ENCODE measurements around the gene ING3.
"Not testable (repeated sequence)": the region's sequence is repeated elsewhere in the genome, so short reads cannot be mapped to it uniquely, and the experiment has no call there.

ING3 gene

DNA sequence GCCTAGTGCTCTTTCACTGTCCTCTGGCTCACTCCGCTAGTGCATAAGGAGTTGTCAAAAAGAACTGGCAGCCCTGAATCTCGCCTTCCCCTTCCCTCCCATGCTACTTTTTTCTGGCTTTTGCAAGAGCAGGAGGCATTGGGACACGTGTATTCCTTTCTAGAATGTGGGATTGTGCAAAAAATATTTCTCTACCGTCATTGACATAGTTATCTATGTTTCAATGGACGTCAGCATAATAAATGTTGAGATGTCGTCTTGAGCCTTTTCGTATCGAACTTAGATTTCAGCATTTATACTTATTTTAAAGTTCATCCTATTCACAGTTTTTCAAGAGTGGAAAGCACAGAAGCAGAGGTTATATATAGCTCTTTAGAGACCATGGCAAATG lies 727 bp downstream of the ING3 start:
- no peak for DNase-seq (ENCODE audit: low spot score)

DNA sequence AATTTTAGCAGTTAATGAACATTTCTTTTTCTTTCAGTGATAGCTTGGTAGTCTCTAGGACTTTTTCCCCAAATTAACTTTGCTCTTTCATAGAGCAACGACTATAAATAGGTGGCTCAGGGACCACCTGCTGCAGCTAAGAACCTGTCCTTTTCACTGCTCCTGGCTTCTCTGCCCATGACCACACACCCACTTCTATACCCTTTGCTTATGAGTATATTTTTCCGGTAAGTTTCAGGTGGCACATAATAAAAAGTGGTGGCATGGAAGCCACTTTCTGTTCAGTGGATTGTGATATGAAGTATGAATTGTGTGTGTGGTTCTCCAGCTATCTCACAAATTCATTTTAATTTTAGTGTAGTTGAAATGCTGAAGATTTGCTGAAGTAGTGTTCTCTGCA lies 1.2 kb downstream of the ING3 start:
- DNase-seq (ENCODE audit: low spot score), result no peak

DNA sequence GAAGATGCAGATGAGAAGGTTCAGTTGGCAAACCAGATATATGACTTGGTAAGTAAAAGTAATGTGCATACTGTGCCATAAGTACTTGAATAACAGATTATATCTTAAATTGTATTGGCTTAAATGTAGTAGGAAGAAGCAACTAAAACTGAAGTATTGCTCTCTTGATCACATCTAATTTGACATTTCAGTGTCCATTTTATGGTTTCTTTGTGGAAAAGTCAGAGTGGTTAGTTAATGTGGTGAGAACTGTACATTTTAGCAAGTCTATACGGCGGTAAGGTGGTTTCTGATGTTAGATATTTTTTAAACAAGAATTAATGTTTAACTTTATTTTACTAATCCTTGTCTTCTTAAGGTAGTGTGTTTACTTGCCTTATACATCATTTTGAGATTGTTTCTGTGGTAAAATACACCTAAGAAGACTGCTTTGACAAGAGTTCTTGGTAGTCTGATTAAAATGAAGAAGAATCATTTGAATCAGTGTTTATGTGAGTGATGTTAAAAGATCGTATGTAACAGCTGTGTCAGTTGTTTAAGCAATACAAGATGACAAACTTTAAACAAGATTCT lies 5.1 kb downstream of the ING3 start:
- DNase-seq (ENCODE audit: low spot score), result no peak

DNA sequence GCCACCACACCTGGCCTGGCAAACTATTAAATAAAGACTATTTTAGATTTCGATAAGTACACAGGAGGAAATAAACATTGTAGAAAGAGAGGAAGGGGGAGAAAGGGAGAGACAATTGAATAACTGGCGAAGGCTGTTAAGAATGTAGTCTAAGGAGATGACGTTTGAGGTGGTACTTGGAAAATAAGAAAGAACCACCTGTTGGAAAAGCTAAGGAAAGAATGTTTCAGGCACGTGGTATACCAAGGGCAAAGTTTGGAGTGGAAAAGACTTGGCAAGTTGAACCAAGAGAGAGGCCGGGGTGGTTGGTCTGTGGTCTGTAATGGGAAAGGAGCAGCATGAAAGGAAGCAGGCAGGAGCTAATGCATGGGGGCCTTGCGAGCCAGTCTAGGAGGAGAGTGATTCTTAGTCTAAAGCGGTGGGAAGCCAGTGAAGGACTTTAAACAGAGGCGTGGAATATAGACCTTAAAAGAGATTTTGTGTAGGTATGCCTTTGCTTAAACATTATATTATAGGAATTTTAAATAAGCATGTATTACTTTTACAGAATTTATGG lies 9.4 kb downstream of the ING3 start:
- no peak for DNase-seq (ENCODE audit: low spot score)

DNA sequence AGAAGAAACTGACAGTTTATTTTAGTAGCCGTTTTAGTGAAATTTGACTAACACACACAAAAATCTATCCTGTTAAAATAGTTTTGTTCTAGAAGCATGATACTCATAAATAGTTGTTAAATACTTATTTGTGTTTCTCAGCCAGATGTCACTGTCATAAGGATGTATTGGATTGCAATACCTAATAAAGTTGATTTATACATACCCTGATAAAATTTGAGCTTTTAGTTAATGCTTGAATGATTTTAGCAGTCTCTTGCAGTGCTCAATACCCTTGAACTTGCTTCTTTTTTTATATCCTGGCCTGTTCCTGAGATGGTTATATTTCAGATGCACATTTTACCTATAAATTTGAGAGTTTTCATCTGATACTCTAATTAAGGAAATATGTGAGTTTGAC lies 10.1 kb downstream of the ING3 start:
- DNase-seq (ENCODE audit: low spot score), result no peak

DNA sequence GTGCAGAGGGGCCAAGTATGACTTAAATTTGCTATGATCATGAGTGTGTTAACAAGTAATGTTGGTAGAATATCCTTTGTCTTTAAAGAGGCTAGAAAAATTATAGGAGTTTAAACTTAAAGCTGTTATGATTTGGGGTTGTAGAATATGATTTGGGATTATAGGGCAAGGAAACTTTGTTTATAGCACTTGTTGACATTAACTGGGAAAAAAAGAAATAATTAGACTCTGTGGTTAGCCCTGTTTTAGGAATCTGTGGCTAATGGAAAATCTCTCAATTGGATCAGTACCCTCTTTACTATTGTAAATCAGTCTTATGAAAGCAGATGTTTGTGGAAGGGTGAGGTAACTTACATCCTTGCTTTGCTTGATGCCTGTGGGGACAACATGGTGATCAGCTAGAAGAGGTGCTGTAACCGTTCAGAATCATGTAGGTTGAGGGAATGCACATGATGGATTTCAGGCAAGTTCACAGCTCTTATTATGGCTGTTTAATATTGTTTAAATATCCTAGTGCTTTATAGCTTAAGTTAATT lies 11.1 kb downstream of the ING3 start:
- no peak for DNase-seq (ENCODE audit: low spot score)

DNA sequence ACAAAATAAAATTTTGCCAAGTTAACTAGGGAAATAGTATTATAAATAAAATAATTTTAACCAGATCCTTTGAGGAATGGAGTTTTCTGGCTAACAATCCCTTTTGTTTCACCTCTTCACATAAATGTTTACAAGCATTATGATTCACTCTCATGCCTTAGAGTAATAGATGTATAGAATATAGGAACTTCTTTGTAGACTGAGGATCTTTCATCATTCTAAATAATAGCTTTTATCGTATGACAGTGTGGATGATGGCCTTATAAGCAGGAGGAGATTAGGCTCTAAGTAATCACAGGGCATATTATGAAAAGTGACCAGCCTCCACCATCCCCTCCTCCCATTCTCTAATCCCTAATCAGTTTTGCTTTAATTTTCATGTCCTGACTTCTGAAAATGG lies 13.5 kb downstream of the ING3 start:
- DNase-seq (ENCODE audit: low spot score), result no peak

DNA sequence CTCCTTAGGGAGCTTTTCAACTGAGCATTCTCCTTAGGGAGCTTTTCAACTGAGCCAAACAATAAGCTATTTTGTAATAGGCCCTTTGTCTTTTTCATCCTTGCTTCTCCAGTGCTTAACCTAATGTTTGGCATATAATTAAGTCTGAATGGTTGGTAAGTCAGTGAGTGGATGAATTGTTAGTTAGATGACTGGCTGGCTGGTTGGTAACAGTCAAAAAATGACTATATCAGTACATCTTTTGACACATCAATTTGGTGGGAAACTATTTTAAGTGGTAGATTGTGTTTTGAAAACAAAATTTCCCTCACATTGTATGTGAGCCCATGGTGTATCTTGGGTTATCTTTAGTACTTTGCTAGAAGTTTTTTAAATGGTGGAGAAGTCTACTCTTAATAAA lies 16.4 kb downstream of the ING3 start:
- DNase-seq (ENCODE audit: low spot score), result no peak

DNA sequence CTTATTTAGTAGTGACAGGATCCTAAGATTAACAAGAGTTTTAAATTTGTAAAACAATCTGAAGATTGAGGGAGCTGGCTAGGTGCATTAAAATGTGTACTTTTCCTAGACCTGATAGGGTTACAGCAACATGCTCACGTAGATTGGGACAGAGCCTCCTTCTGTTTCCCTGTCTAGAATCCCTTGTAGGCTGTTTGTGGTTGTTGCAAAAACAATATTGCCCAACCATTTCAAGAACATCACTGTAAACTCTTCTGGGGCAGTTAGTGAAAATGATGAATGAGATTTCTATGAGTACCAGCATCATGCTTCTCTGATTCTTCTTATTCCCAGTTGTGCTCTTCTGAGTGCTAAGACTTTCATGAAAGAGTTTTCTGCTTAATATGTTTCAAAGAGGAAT lies 23.3 kb downstream of the ING3 start:
- no peak for DNase-seq (ENCODE audit: low spot score)

DNA sequence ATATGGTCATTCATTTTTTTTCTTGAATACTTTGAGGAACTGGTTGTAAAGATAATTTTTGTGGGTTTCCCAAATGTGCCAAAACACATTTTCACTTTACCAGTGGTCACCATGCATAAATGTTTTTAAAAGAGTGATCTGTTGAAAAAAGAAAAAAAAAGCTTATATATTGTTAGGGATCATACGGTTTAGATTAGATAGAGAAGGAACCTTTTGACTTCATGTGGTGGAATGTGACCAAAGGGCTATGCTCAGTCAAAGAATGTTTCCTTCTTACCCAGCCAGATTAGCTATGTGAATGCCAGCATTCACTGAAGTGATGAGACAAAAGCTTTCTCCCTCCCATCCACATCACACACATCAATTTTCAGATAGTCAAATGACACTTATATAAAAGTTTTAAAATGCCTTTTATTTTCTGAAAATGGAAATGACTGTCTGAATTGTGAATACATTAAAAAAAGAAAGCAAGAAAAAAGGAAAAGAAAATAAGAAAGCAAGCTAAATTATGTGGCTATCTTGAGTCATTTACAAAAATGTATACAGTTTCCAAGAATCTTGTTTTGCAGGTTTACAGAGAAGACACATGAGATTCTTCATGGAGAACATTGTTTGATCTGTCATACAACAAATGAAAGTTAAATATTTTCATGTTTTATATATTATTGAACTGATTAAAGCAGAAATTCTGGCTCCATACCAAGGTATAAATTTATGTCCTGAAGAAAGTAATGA lies 29.4 kb downstream of the ING3 start:
- no peak for DNase-seq (ENCODE audit: low spot score)

DNA sequence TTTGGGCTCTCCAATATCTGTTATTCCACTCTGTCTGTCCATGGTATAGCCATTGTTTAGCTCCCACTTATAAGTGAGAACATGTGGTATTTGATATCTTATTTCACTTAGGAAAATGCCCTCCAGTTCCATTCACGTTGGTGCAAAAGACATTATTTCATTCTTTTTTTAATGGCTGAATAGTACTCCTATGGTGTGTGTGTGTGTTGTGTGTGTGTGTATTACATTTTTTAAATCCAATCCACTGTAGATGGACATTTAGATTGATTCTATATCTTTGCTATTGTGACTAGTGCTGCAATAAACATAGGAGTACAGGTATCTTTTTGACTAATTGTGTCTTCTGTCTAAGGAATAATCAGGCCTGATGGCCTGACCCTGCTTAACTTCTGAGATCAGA lies 30.5 kb downstream of the ING3 start:
- DNase-seq (ENCODE audit: low spot score), result no peak

DNA sequence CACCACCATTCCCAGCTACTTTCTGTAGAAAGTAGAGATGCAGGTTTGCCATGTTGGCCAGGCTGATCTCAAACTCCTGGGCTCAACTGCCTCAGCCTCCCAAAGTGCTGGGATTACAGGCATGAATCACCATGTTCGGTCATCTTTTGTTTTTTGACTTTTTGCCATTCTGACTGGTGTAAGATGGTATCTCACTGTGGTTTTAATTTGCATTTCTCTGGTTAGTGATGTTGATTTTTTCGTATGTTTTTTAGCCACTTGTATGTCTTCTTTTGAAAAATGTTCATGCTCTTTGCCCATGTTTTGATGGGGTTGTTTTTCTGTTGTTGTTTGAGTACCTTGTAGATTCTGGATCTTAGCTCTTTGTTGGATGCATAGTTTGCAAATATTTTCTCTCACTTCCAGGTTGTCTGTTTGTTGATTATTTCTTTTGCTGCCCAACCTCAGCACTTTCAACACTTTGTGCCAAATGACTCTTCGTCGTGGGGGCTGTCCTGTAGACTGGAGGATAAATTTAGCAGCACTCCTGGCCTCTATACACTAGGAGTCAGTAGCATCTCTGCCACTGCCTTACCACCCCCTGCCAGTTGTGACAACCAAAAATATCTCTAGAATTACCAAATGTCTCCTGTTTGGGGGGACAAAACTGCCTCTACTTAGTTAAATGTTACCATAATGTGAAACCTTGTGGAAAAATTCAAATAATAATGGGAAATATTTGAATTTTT lies 31.5 kb downstream of the ING3 start:
- DNase-seq (ENCODE audit: low spot score), result no peak

DNA sequence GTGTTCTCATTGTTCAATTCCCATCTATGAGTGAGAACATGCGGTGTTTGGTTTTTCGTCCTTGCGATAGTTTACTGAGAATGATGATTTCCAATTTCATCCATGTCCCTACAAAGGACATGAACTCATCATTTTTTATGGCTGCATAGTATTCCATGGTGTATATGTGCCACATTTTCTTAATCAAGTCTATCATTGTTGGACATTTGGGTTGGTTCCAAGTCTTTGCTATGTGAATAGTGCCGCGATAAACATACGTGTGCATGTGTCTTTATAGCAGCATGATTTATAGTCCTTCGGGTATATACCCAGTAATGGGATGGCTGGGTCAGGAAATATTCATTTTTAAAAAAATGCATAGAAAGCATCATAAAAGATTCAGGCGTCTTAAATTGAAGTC lies 33.0 kb downstream of the ING3 start:
- not testable (repeated sequence) for DNase-seq (ENCODE audit: low spot score)

DNA sequence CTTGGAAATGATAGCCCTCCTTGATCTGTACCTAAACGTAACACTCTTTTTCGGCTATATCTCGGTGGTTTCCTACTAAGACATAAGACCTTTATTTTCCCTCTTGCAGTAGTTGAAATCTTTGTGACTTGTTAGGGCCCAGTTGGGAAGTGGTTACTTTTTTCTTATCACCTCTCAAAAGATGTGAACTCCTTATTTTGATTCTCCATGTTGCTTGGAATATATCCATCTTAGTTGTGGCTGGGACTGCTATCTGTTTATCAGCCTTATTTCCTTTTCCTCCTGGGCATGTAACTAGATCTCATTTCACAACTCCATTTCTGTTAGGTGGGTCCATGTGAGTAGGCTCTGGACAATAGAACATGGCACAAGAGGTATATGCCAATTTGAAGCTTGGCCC lies 33.8 kb downstream of the ING3 start:
- DNase-seq (ENCODE audit: low spot score), result no peak

DNA sequence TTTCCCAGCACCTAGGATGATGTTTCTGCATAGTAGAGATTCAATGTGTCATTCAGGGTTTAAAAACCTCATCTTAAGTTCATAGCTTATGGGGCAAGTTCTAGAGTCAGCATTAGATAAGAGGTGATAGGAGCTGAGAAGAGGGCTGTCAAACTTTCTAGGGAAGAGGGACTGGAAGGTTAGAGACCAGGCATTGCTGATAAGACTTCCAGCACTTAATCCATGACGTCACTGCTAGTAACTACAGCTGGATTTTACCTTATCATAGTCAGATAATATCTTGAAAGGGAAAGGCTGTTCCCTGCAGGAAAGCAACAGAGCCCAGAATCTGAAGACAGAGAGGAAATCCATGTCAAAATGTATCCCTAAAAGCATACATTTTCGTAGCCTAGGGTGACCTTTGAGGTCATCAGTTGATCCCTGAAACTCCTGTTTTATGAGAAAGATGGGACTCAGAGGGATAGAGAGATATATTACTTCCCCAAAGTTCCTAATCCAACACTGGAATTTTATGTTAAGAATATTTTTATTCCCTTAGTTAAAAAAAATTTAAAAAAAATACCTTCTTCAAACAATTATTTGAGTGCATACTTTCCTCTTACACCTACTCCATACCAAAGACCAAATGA lies 34.7 kb downstream of the ING3 start:
- DNase-seq (ENCODE audit: low spot score), result no peak

DNA sequence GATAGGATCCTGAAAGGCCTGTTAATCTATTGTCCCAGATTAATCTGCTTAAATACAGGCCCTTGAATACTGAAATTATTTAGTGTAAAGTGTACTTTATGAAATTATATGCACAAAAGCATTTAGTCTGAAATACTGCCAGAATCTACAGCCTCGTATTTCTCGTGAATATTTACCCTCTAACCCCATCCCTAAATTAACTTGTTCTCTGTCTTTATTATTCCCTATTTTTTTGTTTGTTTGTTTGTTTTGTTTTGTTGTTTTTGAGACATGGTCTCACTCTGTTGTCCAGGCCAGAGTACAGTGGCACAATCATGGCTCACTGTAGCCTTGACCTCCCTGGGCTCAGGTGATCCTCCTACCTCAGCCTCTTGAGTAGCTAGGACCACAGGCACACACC lies 35.3 kb downstream of the ING3 start:
- no peak for DNase-seq (ENCODE audit: low spot score)

DNA sequence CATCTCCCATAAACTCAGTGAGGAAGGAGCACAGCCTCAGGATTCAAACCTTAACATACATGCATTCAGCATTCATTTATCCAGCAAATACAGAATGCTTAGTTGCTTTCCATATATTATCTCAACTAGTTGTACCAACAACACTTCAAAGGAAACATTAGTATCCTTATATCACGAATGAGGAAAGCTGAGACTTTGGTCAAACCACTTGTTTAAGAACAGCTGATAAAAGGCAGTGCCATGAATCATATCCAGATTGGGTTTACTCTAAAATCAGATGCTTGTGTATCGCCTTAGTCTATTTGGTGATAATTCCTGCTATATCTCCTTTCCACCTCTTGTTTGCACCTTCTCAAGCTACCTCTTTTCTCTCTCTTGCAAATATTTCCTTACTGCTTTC lies 36.1 kb downstream of the ING3 start:
- no peak for DNase-seq (ENCODE audit: low spot score)

DNA sequence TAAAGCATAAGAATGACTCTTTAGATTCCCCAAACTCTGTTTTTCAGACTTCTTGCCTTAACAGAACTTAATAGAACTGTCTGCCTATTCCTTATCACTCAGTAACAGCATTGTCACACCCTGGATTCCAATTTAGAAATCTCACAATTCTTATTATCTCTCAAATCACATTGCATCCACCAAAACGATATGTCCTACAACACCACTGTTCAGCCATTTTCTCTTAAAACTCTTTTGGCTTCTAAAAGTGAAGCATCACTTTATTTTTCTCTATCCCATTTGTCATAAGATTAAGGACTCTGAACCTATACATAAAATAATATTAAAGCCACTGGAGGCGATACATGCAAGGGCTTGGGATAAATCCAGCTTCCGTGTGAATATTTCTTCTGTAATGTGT lies 36.7 kb downstream of the ING3 start:
- DNase-seq (ENCODE audit: low spot score), result no peak

DNA sequence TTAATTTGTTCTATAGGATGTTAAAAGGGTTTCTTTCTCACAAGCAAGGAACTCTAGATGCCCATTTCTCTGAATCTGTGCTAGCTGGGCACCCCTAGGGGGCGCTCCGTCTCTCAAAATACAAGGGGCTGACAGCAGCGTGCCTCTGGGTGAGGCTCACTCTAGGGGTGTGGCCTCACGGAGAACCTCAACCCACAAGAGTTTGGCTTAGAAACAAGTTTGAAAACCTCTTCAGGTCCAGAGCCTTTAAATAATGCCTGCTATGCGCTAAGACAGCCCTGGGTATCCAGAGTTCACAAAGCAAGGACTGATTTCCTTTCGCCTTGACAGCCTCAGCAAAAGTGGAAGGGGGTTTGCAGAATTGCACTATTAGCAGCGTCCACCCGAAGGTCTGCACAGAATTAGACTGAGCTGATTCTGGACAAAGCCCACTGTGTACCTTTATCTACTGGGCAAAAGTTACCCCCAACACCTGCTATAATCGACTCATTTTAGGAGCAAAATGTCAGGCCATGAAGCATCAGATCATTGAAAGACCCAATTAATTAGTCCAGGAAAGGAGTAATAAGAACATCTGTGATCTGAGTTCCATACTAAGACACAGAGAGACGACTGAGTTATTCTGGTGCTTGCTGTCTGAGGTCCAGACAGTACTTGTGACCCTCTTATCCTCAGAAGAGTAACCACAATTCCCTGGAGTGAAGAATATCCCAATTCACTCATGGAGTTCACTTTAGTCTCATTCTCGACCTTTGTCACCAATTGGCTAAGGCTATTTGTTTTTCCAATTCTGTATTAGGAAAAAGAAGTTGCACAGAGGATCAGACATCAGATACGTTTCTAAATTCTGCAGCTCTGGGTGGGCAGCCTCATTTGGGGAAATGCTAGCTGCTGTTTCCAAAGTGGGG lies 37.4 kb downstream of the ING3 start:
- peak; percentile 79 for DNase-seq (ENCODE audit: low spot score)

DNA sequence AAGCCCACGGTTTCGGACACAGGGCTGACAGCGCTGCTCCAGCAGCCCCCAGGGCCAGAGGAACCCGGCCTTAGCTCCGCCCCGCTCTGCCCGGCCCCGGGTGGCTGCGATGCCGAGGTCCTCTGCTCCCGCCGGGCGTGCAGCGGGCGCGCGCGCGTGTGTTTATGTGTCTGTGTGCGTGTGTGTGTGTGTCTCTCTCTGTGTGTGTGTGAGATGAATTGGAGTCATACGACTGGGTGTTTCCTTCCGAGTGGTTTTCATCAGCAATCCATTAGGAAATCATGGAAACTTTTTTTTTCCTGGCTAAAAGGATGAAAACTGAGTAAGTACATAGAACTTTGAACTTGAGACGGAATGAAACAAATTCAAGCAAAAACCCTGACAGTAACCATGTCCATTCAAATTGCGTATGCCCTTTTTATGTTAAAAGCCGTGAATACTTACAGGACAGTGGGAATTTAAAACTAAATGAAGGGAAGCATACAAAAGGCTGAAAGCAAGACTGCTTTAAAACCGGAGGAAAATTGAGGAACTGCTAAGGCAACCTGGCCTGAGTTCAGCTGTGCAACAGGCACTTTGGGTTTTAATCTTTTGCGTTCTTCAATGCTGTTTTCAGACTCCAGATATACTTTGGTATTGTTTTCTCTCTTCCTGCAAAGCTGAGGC lies 38.1 kb downstream of the ING3 start, which contains the start of gene CPED1:
Gene CPED1, plus strand, starts transcription at position 121 of the 666 bp plus-strand sequence. CDS start 911 bp downstream, outside the sequence.
- DNase-seq (ENCODE audit: low spot score), result peak; percentile 58
